AG08396 (cell line): ENCODE results near the gene CLEC2A.
"Not testable (repeated sequence)": the region's sequence is repeated elsewhere in the genome, so short reads cannot be mapped to it uniquely, and the experiment has no call there.

Source experiments
- DNase-seq: peaks from one replicate; pipeline ENCODE4 v3.0.0; 2012; ENCODE audit warnings: low spot score, mixed read lengths

CLEC2A gene

DNA sequence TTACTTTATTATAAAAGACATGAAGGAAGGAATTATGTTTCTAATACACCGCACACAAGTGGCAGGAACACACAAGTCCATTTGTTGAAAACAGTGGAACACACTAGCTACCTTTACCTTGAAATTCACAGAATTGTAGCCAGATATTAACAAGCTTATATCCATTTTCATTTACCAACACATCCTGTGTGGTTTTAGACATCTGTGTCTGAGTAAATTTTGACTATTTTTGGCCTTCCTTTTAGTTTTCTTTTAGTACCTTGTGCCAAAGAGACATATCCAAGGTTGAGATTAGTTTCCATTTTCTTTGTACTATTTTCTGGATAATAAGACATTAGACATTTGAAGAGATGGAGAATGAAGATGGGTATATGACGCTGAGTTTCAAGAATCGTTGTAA, 50.9 kb downstream of the CLEC2A start, which contains the start of gene KLRF2:
KLRF2 (plus strand) TSS at position 244 of the 400 bp plus-strand sequence; CDS start at position 351, 107 bp downstream.
- DNase-seq = no peak

DNA sequence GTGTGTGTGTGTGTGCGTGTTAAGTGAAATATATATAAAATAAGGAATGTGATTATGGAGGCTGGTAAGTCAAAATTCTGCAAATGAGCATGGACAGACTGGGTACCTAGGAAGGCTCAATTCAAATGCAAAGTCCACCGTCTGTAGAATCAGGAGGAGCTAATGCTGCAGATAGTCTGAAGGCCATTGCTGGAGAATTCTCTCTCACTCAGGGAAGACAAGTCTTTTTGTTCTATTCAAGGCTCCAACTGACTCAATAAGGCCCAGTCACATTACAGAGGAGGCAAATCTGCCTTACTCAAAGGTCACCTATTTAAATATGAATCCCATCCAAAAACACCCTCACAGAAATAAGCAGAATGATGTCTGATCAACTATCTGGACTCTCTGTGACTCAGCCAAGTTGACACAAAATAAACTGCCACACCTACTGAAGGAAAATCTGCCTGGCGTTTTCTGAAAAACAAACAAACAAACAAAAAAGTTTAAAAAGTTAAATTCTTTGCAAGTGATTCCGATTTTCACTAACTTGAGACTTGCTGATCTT, 51.6 kb downstream of the CLEC2A start:
- no peak for DNase-seq

DNA sequence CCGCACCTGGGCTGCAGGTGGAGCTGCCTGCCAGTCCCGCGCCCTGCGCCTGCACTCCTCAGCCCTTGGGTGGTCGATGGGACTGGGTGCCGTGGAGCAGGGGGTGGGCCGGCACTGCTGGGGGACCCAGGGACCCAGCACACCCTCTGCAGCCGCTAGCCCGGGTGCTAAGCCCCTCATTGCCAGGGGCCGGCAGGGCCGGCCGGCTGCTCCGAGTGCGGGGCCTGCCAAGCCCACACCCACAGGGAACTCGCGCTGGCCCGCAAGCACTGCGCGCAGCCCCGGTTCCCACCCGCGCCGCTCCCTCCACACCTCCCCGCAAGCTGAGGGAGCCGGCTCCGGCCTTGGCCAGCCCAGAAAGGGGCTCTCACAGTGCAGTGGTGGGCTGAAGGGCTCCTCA, 56.0 kb downstream of the CLEC2A start:
- DNase-seq = not testable (repeated sequence)

DNA sequence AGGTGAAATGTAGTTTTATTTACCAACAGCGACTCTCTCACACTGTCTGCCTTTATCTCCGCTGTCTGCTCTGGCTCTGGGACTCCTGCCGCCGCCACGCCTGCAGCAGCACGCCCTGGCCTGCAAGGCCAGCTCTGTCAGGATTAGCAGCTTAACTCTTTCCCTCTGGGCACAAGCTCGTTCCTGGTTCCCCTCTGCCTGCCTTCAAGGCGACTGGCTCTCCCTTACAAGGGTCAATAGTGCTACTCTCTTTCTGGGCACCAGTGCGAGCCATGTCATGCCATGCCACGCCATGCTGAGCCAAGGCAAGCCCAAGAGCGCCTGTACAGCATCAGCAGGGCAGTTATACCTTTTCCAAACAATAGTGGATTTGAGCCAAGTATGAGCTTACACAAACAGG, 59.4 kb downstream of the CLEC2A start:
- no peak for DNase-seq

DNA sequence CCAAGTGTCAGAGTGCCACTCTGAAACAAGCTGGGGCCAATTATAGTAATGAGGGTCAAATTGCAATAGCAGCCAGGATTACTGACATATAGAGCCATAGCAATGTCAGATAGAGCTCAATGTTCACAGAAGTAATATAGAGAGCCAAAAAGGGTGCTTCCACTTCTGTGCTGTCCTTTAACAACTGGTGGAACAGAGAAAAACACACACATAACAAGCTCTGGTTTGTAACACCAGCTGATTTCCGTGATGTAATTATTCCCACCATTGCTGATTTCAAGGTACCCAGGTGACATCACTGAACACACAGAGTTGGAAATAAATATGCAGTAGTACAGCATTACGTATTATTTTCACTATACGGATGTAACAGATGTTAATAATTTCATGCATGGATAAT, 60.0 kb downstream of the CLEC2A start:
- no peak for DNase-seq

DNA sequence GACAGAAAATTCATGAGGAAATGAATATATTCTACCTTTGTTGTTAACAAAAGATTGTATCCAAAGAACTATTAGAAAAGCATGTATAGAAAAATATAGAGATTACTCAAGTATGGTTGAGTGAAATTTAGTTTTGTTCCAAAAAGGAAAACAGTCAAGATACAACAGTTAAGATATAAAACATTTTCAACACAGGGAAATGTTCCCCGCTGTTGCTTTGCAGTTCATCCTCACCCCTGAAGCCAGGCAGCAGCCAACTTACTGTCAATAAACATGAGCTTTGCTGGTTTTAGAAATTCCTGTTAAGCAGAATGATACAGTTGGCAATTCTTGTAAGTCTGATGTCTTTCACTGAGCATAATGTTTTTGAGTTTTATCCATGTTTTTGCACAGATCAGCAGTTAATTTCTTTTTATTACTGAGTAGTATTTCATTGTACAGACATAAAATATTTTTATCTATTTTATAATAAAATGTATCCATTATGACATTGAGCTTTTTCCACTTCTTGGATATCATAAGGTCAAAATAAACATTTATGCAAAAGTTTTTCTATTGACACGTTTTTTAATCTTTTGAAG, 61.8 kb downstream of the CLEC2A start:
- no peak for DNase-seq

DNA sequence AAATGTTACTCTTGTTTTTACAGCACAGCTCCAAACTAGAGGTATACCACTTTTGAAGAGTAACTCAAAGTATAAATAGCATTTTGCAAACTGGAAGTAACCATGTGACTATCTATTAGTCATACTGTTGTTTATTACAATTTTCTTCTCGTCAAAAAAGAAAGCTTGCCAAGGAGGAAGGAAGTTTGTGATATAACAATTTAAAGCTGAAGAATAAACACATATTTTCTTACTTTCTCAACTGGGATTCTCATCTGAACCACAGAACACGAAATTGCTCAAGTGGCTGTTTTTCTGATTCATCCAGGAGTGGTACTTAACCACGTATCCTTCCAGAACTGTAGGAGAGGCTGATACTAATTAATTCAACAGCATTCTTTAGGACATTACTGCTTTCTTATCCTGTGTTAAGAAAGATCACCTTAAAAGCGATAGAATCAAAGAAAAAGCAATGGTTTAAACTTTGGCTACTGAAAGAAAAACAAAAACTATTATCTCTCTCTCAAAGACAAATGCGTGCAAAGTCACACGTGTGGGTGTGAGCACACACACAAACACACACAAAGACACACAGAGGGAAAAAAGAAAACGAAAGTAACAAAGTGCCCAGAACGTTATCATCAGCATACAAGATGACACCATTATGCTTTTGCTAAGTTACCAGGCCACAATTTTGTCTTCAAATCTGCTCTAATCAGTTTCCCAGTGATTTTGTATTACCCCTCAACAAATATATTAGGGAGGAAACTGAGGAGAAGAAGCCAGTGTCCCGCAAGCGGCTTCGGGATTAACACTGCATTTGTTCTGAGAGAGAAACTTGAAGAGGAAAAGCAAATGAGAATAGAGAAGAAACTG, 62.6 kb downstream of the CLEC2A start, which contains the start of gene CLEC2B:
CLEC2B (minus strand) TSS at position 48 of the 855 bp plus-strand sequence.
- DNase-seq = peak; percentile 40

DNA sequence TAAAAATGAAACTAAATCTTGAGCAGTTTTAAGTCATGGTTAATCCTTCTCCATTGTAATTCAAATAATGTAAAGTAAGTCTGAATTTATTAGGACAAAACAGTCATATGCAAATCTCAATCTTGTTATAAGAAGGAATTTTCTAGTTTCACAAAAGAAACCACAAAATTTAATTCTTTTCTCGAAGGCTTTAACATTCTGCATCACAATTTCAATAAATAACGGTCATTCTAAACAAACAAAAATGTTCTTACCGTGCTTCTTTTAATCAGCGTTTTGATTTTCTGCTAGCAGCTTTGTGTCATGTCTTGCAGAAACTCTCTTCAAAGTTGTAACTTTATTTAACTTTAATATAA, 63.2 kb downstream of the CLEC2A start:
- no peak for DNase-seq

DNA sequence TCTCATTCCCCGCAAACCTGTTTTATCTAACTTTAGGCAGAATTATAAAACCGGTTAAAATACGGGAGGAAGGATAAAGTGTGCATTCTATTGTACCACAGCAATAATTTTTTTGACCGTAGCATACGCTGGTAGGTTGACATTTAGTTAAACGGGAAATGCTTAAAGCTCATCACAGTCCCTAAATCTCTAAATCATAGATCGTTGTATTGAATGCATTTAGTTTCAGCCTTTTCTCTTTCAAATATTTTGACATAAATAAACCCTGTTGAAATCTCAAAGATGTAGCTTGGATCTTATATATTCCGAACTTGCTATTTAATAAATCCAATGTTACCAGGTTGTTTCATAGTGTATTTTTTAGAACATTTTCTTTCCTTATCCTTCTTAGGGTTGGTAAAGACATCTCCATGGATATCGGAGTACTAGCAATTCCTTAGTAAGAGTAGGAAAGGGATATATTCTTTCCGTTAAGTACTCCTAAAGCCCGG, 63.8 kb downstream of the CLEC2A start:
- no peak for DNase-seq

DNA sequence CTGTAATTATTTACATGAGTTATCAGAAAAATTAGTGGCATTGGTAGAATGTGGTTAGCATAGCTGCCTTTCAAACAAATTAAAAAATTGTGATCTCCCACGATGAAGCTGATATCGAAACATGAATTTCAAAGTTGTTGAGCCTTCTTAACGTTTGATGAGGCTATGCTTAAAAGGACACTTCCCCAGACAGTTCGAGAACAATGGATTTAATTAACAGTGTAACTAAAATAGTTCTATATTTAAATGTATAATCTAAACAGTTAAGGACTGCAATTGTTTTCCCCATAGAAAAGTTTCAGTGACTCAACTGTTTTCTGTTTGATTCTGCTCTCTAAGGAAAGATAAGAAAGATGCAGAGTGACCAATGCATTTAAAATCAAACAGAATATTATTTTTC, 64.6 kb downstream of the CLEC2A start:
- DNase-seq = no peak

DNA sequence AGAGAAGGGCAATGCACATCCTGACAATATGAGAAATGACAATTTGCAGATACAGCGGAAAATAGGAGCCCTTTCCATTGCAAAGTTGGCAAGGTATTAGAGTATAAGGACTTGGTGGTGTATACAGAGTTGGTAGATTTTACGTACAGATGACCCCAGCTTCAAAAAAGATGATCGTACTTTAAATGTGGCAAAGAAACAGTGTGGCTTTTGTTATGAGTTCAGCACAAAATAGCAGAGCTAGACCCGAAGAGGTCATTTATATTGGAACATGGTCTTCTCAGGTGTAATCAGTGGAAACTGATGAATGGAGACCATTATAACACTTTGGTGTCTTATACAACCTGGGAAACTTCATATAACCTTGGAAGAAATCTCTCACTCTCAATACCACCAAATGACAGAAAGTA, 65.3 kb downstream of the CLEC2A start:
- DNase-seq = no peak

DNA sequence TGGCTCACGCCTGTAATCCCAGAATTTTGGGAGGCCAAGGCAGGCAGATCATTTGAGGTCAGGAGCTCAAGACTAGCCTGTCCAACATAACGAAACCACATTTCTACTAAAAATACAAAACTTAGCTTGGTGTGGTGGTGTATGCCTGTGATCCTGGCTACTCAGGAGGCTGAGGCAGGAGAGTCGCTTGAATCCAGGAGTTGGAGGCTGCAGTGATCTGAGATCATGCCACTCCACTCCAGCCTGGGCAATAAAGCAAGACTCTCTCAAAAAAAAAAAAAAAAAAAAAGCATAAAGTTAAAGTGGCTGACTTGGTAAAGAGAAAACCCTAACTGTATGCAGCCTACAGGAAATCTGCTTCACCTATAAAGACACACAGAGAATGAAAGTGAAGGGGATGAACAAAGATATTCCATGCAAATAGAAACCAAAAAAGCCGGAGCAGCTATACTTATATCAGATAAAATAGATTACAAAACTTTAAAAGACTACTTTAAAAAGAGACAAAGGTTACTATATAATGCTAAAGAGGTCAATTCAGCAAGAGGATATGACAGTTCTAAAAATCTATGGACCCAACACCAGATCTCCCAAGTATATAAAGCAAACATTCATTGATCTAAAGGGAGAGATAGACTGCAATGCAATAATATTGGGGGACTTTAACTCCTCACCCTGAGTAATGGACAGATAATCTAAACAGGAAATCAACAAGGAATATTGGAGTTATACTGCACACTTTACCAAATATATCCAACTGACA, 67.1 kb downstream of the CLEC2A start:
- DNase-seq = no peak
